ENCODE data around the gene USP40. TPM values are rescaled to one million over a fixed set of nuclear protein-coding genes. Genes with fewer than 3 reads are reported as not detected.

Gene USP40
- total RNA-seq, 1 donor from 2014 or later: 10.3 TPM

- intact Hi-C loops (cut with micrococcal nuclease): no loop called here
These were observed 86.7 kb downstream of the USP40 start for GRCh38 chr2:233479616-233480489.

GRCh38 chr2:233477548-233478433, 88.8 kb downstream of the USP40 start:
- intact Hi-C loops (cut with micrococcal nuclease): no loop called here

- intact Hi-C loops (cut with micrococcal nuclease): no loop called here
These were observed 89.7 kb downstream of the USP40 start for GRCh38 chr2:233476651-233477547.

GRCh38 chr2:233476063-233476410, 90.5 kb downstream of the USP40 start:
- intact Hi-C loops (cut with micrococcal nuclease): no loop called here

GRCh38 chr2:233474308-233475160, 92.0 kb downstream of the USP40 start:
- intact Hi-C loops (cut with micrococcal nuclease): no loop called here

- intact Hi-C loops (cut with micrococcal nuclease): no loop called here
These were observed 92.7 kb downstream of the USP40 start for GRCh38 chr2:233473878-233474277.

GRCh38 chr2:233473386-233473791, 93.2 kb downstream of the USP40 start:
- intact Hi-C loops (cut with micrococcal nuclease): no loop called here

GRCh38 chr2:233471291-233472035, 95.1 kb downstream of the USP40 start:
- intact Hi-C loops (cut with micrococcal nuclease): no loop called here

GRCh38 chr2:233470839-233471238, 95.7 kb downstream of the USP40 start:
- intact Hi-C loops (cut with micrococcal nuclease): no loop called here

- intact Hi-C loops (cut with micrococcal nuclease): no loop called here
These were observed 96.4 kb downstream of the USP40 start for GRCh38 chr2:233470011-233470687.

- intact Hi-C loops (cut with micrococcal nuclease): no loop called here
These were observed 97.1 kb downstream of the USP40 start for GRCh38 chr2:233469261-233470010.

GRCh38 chr2:233468741-233469110, 97.9 kb downstream of the USP40 start:
- intact Hi-C loops (cut with micrococcal nuclease): no loop called here

- intact Hi-C loops (cut with micrococcal nuclease): no loop called here
These were observed 98.4 kb downstream of the USP40 start for GRCh38 chr2:233468047-233468740.

- intact Hi-C loops (cut with micrococcal nuclease): no loop called here
These were observed 99.5 kb downstream of the USP40 start for GRCh38 chr2:233466991-233467603.

GRCh38 chr2:233464531-233465240, 101.9 kb downstream of the USP40 start:
- intact Hi-C loops (cut with micrococcal nuclease): no loop called here

- intact Hi-C loops (cut with micrococcal nuclease): no loop called here
These were observed 102.5 kb downstream of the USP40 start for GRCh38 chr2:233464056-233464455.

- intact Hi-C loops (cut with micrococcal nuclease): no loop called here
These were observed 103.0 kb downstream of the USP40 start for GRCh38 chr2:233463586-233463985.

Measured in T-helper 1 cell treated with Interleukin-12 subunit alpha and Interleukin-12 subunit beta and Interleukin-4 antibody, amounts not matched to agents 30 ng/mL and 1 ng/mL, for 36 hours (primary cell).